Lower leg skin (tissue), 3 donors: ENCODE results near the gene SLC49A3.

Experiments
- POLR2A ChIP-seq, 2 donors: fragments of 450-650 bp; IDR thresholded peaks; one replicate each; pipeline ENCODE4 v1.6.1; 2016 to 2017; ENCODE audit warnings: antibody characterized with exemption in 2 of 2, mild to moderate bottlenecking in 1 of 2, moderate library complexity in 1 of 2
- TF ChIP-seq, protein P1 (sequence below), 3 donors: fragments of 450-650 bp; IDR thresholded peaks; one replicate each; pipeline ENCODE4 v1.5.1; 2016; ENCODE audit warnings: antibody characterized with exemption in 3 of 3, mild to moderate bottlenecking in 3 of 3, moderate library complexity in 2 of 3

DNA sequence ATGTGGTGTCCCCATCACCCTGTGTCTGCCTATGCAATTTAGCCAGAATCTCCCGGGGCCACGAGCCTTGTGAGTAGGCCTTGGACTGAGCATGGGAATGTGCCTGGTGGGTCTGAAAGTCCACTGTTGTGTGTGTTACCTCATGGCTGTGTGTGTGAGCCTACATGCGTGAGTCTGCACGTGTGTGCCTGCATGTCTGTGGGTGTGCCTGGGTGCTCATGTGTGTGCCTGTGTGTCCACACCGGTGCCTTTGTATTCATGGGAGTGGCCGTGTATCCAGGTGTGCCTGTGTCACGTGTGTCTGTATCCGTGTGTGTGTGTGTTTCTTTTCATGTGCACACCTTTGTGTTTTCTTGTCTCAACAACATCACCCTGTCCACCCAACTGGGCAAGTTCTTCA lies 29.1 kb downstream of the SLC49A3 start:
- TF ChIP-seq, protein P1, sequence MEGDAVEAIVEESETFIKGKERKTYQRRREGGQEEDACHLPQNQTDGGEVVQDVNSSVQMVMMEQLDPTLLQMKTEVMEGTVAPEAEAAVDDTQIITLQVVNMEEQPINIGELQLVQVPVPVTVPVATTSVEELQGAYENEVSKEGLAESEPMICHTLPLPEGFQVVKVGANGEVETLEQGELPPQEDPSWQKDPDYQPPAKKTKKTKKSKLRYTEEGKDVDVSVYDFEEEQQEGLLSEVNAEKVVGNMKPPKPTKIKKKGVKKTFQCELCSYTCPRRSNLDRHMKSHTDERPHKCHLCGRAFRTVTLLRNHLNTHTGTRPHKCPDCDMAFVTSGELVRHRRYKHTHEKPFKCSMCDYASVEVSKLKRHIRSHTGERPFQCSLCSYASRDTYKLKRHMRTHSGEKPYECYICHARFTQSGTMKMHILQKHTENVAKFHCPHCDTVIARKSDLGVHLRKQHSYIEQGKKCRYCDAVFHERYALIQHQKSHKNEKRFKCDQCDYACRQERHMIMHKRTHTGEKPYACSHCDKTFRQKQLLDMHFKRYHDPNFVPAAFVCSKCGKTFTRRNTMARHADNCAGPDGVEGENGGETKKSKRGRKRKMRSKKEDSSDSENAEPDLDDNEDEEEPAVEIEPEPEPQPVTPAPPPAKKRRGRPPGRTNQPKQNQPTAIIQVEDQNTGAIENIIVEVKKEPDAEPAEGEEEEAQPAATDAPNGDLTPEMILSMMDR (IDR thresholded peaks at IDR 0.05), result no peak
- TF ChIP-seq POLR2A (IDR thresholded peaks at IDR 0.05), result no peak
